Stomach (tissue), 9 donors: Measurements from ENCODE around the gene ADH6. TPM values are rescaled to one million over a fixed set of nuclear protein-coding genes. Genes with fewer than 3 reads are reported as not detected.
A peak's percentile ranks its signal among the peaks of the same experiment; 100 is the strongest.

Experiments used
- DNase-seq, 2 donors: peaks; one replicate each; pipeline versions ENCODE4 v3.0.0 to v3.0.0-alpha.2; 2013 to 2019
- H3K27ac ChIP-seq, 5 donors: fragments of 200-600 bp in 4 of 5; sonication (generic) in 4 of 5; one replicate each; pipeline ENCODE4 v1.5.1; 2013 to 2019; ENCODE audit warnings: mild to moderate bottlenecking in 1 of 5, moderate library complexity in 1 of 5
- H3K27me3 ChIP-seq, 3 donors: fragments of 200-600 bp; sonication (generic); one replicate each; pipeline ENCODE4 v1.5.1; 2017 to 2019; ENCODE audit warnings: mixed run types in 1 of 3
- H3K36me3 ChIP-seq, 4 donors: fragments of 200-600 bp; sonication (generic); 1 replicate in 3 of 4; 2 replicates in 1 of 4; pipeline ENCODE4 v1.5.1; 2016 to 2019
- H3K4me1 ChIP-seq, 4 donors: fragments of 200-600 bp; sonication (generic); one replicate each; pipeline ENCODE4 v1.5.1; 2016 to 2019
- H3K4me3 ChIP-seq, 4 donors: fragments of 200-600 bp; sonication (generic) in 3 of 4; one replicate each; pipeline ENCODE4 v1.5.1; 2016 to 2019; ENCODE audit warnings: mild to moderate bottlenecking in 1 of 4
- H3K9me3 ChIP-seq, 4 donors: fragments of 200-600 bp; sonication (generic); one replicate each; pipeline ENCODE4 v1.5.1; 2016 to 2019
- CTCF ChIP-seq, 7 experiments: fragments of 450-650 bp in 4 of 7; fragments of 200-600 bp in 3 of 7; sonication (generic) in 3 of 7; IDR thresholded peaks; one replicate each; pipeline ENCODE4 v1.5.1; 2016 to 2019; ENCODE audit warnings: antibody characterized with exemption in 7 of 7, control low read depth in 2 of 7, mild to moderate bottlenecking in 1 of 7
- EP300 ChIP-seq: sonication (generic); formaldehyde crosslinking; IDR thresholded peaks from one replicate; pipeline ENCODE4 v1.6.1; 2017; ENCODE audit warnings: antibody characterized with exemption
- POLR2A ChIP-seq, 4 donors: fragments of 450-650 bp; IDR thresholded peaks; one replicate each; pipeline ENCODE4 v1.6.1; 2016; ENCODE audit warnings: antibody characterized with exemption in 4 of 4, control low read depth in 2 of 4, mild to moderate bottlenecking in 1 of 4, moderate library complexity in 1 of 4
- POLR2AphosphoS5 ChIP-seq, 3 donors: sonication (generic); formaldehyde crosslinking; IDR thresholded peaks; one replicate each; pipeline ENCODE4 v1.6.1; 2016; ENCODE audit warnings: antibody characterized with exemption in 3 of 3
- WGBS, 5 donors: extraction: QIAGEN DNeasy Blood & Tissue Kit in 3 of 5; methylation state at CpG; one replicate each; pipeline versions ENCODE4 v1.1.5 to v1.1.7; 2013 to 2018; 5-methylcytosine and 5-hydroxymethylcytosine counted together
- intact Hi-C: fragments of 100-400 bp; cut with DNase I; formaldehyde crosslinking; loops from one replicate; pipeline ENCODE4 v1.15.1; 2023; ENCODE audit warnings: low total_unique reads
- polyA plus RNA-seq, 3 donors: library from polyadenylated mRNA; stranded (reverse); fragments of 200-250 nt; gene quantifications; one replicate each; pipeline ENCODE4 v1.2.3, GENCODE V29; 2013
- total RNA-seq, 5 donors: library from RNA; depleted of rRNA; stranded (reverse); fragments of >200 nt; gene quantifications; one replicate each; pipeline versions ENCODE4 v1.1.0 to v1.2.3, GENCODE V29; 2014 to 2016
- donor health status: healthy with polysubstance abuse.
- donor health status: Bipolar disorder and iron deficiency.
- donor health status: healthy.

The ADH6 gene
- total and polyA plus RNA-seq, 8 donors = 0.05 to 1.7 (median 0.92) TPM; not detected in 5

- no peak for TF ChIP-seq EP300
- TF ChIP-seq POLR2AphosphoS5 (IDR thresholded peaks at IDR 0.05) = no peak
- no peak for TF ChIP-seq POLR2A (IDR thresholded peaks at IDR 0.05)
- TF ChIP-seq CTCF (IDR thresholded peaks at IDR 0.05) = no peak
- H3K27ac ChIP-seq = no peak overlapping the region
- peak in 1 of 2 donors; percentile 18 for DNase-seq
- WGBS, 5 donors = 36 to 60% (median 48%) methylated on average over 1 of the region's 1 CpG
- peaks cover 0 to 14% (median 2%) of the 10 kb centered on the region in 4 donors for H3K4me1 ChIP-seq
- no peaks in the 10 kb centered on the region for H3K36me3 ChIP-seq
- H3K9me3 ChIP-seq = peaks cover 0 to 18% (median 5%) of the 10 kb centered on the region in 4 donors
- no peak overlapping the region for H3K4me3 ChIP-seq
- intact Hi-C loops = no loop called here
- H3K27me3 ChIP-seq = no peaks in the 10 kb centered on the region
These were observed 39.4 kb downstream of the ADH6 start for GRCh38 chr4:99179626-99180025.

GRCh38 chr4:99179178-99179577, 39.9 kb downstream of the ADH6 start:
- peaks cover 0 to 14% (median 2%) of the 10 kb centered on the region in 4 donors for H3K4me1 ChIP-seq
- 72 to 86% (median 78%) methylated on average over 1 to 2 of the region's 2 CpGs for WGBS, 5 donors
- TF ChIP-seq POLR2A (IDR thresholded peaks at IDR 0.05) (no peak), POLR2AphosphoS5 (IDR thresholded peaks at IDR 0.05) (no peak), CTCF (IDR thresholded peaks at IDR 0.05) (no peak), EP300 (no peak)
- no peak for DNase-seq
- no peaks in the 10 kb centered on the region for H3K27me3 ChIP-seq
- H3K27ac ChIP-seq = no peak overlapping the region
- H3K36me3 ChIP-seq = no peaks in the 10 kb centered on the region
- intact Hi-C loops = no loop called here
- H3K9me3 ChIP-seq = peaks cover 0 to 18% (median 5%) of the 10 kb centered on the region in 4 donors
- H3K4me3 ChIP-seq = no peak overlapping the region

GRCh38 chr4:99166544-99166943, 52.5 kb downstream of the ADH6 start:
- intact Hi-C loops = no loop called here
- Histone ChIP-seq H3K36me3 (no peaks in the 10 kb centered on the region), H3K27ac (no peak overlapping the region), H3K4me1 (no peaks in the 10 kb centered on the region), H3K9me3 (no peaks in the 10 kb centered on the region), H3K27me3 (no peaks in the 10 kb centered on the region), H3K4me3 (no peak overlapping the region)
- WGBS, 5 donors = 45 to 85% (median 65%) methylated on average over 2 of the region's 2 CpGs
- TF ChIP-seq CTCF (IDR thresholded peaks at IDR 0.05) (no peak), POLR2AphosphoS5 (IDR thresholded peaks at IDR 0.05) (no peak), EP300 (no peak), POLR2A (IDR thresholded peaks at IDR 0.05) (no peak)
- DNase-seq = no peak

- Histone ChIP-seq H3K27ac (no peak overlapping the region), H3K4me3 (no peak overlapping the region), H3K27me3 (no peaks in the 10 kb centered on the region), H3K4me1 (no peaks in the 10 kb centered on the region), H3K36me3 (no peaks in the 10 kb centered on the region), H3K9me3 (no peaks in the 10 kb centered on the region)
- 61 to 92% (median 87%) methylated on average over 1 of the region's 1 CpG for WGBS, 5 donors
- DNase-seq = no peak
- TF ChIP-seq EP300 (no peak), POLR2A (IDR thresholded peaks at IDR 0.05) (no peak), CTCF (IDR thresholded peaks at IDR 0.05) (no peak), POLR2AphosphoS5 (IDR thresholded peaks at IDR 0.05) (no peak)
- intact Hi-C loops = no loop called here
These were observed 53.1 kb downstream of the ADH6 start for GRCh38 chr4:99165978-99166377.
